ENCODE measurements around the gene CXXC1.

DNA sequence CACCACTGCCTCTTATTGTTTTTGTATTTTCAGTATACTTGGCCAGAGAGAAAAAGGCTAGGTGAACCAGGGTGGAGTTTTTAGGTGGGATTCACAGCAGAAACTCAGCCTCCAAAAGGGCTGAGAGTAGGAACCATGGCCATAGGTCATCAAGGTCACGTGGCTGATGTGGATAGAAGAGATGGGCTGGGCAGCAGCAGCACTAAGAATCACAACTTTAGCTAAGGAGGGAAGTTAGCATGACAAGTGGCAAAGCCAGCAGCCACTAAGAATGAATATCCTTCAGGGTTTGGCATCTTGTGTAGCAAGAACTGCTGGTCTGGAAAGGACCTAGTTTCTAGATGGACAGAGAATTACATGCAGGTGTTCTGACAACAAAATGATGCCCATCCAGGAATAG lies 44.2 kb upstream of the CXXC1 start:
- TF ChIP-seq, protein P1, sequence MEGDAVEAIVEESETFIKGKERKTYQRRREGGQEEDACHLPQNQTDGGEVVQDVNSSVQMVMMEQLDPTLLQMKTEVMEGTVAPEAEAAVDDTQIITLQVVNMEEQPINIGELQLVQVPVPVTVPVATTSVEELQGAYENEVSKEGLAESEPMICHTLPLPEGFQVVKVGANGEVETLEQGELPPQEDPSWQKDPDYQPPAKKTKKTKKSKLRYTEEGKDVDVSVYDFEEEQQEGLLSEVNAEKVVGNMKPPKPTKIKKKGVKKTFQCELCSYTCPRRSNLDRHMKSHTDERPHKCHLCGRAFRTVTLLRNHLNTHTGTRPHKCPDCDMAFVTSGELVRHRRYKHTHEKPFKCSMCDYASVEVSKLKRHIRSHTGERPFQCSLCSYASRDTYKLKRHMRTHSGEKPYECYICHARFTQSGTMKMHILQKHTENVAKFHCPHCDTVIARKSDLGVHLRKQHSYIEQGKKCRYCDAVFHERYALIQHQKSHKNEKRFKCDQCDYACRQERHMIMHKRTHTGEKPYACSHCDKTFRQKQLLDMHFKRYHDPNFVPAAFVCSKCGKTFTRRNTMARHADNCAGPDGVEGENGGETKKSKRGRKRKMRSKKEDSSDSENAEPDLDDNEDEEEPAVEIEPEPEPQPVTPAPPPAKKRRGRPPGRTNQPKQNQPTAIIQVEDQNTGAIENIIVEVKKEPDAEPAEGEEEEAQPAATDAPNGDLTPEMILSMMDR (conservative IDR thresholded peaks at IDR 0.05), result no peak
- no peak for TF ChIP-seq ZFX (IDR thresholded peaks at IDR 0.05)

All from C4-2B (cell line).